Nephron progenitor cell (in vitro differentiated cells): ENCODE results near the gene IFI27L1.
A peak's percentile ranks its signal among the peaks of the same experiment; 100 is the strongest.

Experiments
- DNase-seq: peaks from one replicate; pipeline ENCODE4 v3.0.0; 2021
- H3K27ac Mint-ChIP-seq: 2 replicates; pipeline ENCODE4 v1.8.0; 2021; ENCODE audit warnings: mild to moderate bottlenecking, moderate library complexity, mixed read lengths
- H3K27me3 Mint-ChIP-seq: 2 replicates; pipeline ENCODE4 v1.8.0; 2021; ENCODE audit warnings: mild to moderate bottlenecking, low read depth, mixed read lengths; ENCODE audit not compliant: poor library complexity
- H3K36me3 Mint-ChIP-seq: 2 replicates; pipeline ENCODE4 v1.8.0; 2021; ENCODE audit warnings: low read depth, mixed read lengths
- H3K4me1 Mint-ChIP-seq: 2 replicates; pipeline ENCODE4 v1.8.0; 2021; ENCODE audit warnings: mixed read lengths
- H3K4me3 Mint-ChIP-seq: 2 replicates; pipeline ENCODE4 v1.8.0; 2021; ENCODE audit warnings: mild to moderate bottlenecking, moderate library complexity, mixed read lengths
- H3K9me3 Mint-ChIP-seq: 2 replicates; pipeline ENCODE4 v1.8.0; 2021; ENCODE audit warnings: mild to moderate bottlenecking, moderate library complexity, mixed read lengths
- TF ChIP-seq, protein P1 (sequence below): fragments of 200-600 bp; sonication (generic); IDR thresholded peaks from 2 replicates; pipeline ENCODE4 v1.5.0; 2021; ENCODE audit warnings: antibody characterized with exemption

IFI27L1 gene

GRCh38 chr14:94038510-94038909 is 42.6 kb upstream of the IFI27L1 start:
- peaks cover 11% of the 10 kb centered on the region for H3K36me3 Mint-ChIP-seq
- TF ChIP-seq, protein P1, sequence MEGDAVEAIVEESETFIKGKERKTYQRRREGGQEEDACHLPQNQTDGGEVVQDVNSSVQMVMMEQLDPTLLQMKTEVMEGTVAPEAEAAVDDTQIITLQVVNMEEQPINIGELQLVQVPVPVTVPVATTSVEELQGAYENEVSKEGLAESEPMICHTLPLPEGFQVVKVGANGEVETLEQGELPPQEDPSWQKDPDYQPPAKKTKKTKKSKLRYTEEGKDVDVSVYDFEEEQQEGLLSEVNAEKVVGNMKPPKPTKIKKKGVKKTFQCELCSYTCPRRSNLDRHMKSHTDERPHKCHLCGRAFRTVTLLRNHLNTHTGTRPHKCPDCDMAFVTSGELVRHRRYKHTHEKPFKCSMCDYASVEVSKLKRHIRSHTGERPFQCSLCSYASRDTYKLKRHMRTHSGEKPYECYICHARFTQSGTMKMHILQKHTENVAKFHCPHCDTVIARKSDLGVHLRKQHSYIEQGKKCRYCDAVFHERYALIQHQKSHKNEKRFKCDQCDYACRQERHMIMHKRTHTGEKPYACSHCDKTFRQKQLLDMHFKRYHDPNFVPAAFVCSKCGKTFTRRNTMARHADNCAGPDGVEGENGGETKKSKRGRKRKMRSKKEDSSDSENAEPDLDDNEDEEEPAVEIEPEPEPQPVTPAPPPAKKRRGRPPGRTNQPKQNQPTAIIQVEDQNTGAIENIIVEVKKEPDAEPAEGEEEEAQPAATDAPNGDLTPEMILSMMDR = no peak
- peaks cover 4% of the 10 kb centered on the region for H3K4me1 Mint-ChIP-seq
- DNase-seq = no peak
- peaks cover 8% of the 10 kb centered on the region for H3K9me3 Mint-ChIP-seq
- H3K27me3 Mint-ChIP-seq = peaks cover 3% of the 10 kb centered on the region
- H3K4me3 Mint-ChIP-seq = no peak overlapping the region
- H3K27ac Mint-ChIP-seq = no peak overlapping the region

GRCh38 chr14:94038921-94039629 is 42.0 kb upstream of the IFI27L1 start:
- Mint-ChIP-seq H3K4me1 (peaks cover 4% of the 10 kb centered on the region), H3K27me3 (peaks cover 3% of the 10 kb centered on the region), H3K4me3 (no peak overlapping the region), H3K36me3 (peaks cover 6% of the 10 kb centered on the region), H3K27ac (no peak overlapping the region), H3K9me3 (peaks cover 2% of the 10 kb centered on the region)
- DNase-seq = no peak
- TF ChIP-seq, protein P1 = no peak

- TF ChIP-seq, protein P1 = no peak
- peaks cover 4% of the 10 kb centered on the region for H3K4me1 Mint-ChIP-seq
- peaks cover 8% of the 10 kb centered on the region for H3K36me3 Mint-ChIP-seq
- no peak for DNase-seq
- no peaks in the 10 kb centered on the region for H3K9me3 Mint-ChIP-seq
- H3K4me3 Mint-ChIP-seq = no peak overlapping the region
- H3K27ac Mint-ChIP-seq = no peak overlapping the region
- H3K27me3 Mint-ChIP-seq = no peaks in the 10 kb centered on the region
Observed at GRCh38 chr14:94040247-94040646, 40.9 kb upstream of the IFI27L1 start.

- H3K27ac Mint-ChIP-seq = peak overlapping the region; percentile 14
- no peaks in the 10 kb centered on the region for H3K9me3 Mint-ChIP-seq
- DNase-seq = no peak
- H3K27me3 Mint-ChIP-seq = no peaks in the 10 kb centered on the region
- H3K4me1 Mint-ChIP-seq = peaks cover 4% of the 10 kb centered on the region
- H3K36me3 Mint-ChIP-seq = peaks cover 14% of the 10 kb centered on the region
- TF ChIP-seq, protein P1 = no peak
- H3K4me3 Mint-ChIP-seq = no peak overlapping the region
Observed at GRCh38 chr14:94040796-94041195, 40.3 kb upstream of the IFI27L1 start.

DNA sequence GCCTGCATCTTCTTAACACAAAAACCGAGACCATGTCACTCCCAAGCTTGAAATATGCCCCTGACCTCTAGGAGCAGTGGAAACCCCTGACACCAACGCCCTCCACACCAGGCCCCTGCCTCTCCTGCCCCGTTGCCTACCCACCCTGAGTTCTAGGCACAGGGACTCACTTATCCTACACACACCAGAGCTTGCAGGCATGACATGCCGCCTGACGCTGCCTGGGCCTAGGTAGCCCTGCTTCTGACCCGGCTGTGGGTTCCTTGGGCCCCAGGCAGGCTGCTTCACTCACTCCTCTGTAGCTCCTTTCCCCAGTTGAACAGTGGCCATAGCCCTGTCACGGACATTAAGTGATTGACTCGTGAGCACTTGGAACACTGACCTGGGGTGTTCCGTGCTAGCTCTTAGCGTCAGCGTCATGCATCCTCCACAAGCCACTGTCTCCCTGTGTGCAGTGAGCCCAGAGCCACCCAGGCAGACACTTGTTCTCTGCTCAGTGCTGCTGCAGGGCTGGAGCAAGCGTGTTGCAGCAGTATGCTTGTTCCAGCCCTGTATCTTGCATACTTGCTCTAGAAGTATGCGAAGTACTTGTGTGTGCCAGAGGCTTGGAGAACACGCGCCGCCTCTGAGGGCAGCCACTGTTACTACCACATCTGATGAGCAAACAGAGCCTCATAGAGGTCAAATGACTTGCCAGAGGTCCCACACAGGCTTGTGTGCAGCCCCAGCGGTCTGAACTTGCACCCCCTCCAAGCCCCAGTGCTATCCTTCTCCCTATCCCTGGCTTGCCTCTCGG is 39.4 kb upstream of the IFI27L1 start:
- DNase-seq = no peak
- Mint-ChIP-seq H3K27me3 (no peaks in the 10 kb centered on the region), H3K9me3 (no peaks in the 10 kb centered on the region), H3K4me3 (no peak overlapping the region), H3K36me3 (peaks cover 14% of the 10 kb centered on the region), H3K27ac (peak overlapping the region; percentile 19), H3K4me1 (peaks cover 1% of the 10 kb centered on the region)
- TF ChIP-seq, protein P1 = no peak
